ENCODE data around the gene EXD3.
"Not testable (repeated sequence)": the region's sequence is repeated elsewhere in the genome, so short reads cannot be mapped to it uniquely, and the experiment has no call there.

EXD3 gene

DNA sequence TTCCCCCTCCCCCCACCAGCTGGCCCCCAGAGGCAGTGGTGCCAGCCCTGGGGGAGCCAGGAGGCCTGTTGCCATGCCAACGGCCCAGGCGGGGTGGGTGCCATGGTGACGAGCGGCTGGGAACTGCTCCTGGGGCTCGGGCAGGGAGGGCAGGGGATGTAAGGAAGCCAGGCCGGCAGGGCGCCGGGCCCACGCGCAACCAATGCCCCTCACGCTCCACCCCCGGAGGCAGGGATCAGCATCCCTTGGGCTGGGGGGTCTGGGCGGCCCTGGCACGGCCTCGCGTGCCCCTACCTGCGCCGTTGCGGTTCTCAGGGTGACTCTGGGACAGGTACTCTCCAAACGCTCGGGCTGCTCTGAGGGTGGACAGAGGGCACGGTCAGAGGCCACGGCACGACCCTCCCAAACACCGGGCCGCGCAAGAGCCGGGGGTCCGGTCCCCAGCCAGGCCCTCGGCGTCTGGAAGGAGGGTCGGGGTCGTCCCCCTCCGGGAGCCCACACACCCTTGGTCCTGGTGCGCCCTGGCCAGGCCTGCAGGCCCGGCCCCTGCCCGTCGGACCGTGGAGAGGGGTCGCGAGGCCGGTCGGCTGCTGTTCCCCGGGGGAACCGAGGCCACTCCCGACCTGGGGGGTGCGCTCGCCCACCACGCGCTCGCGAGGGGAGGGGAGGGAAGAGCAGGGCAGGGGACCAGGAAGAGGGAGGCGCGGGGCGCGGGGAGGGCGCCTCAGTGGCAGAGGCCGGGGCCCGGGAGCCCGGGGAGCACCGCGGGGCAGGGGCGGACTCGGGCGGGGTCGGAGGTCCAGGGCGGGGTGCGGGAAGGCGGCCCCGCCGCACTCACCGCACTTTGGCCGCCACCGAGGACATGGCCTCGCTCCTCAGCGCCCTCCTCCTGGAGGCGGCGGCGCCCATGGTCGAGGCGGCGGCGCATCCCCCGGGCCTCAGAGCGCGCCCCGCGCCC, 35.5 kb upstream of the EXD3 start:
- DNase-seq (ENCODE audit: low read depth in 2 of 2) = no peak

GRCh38 chr9:137457406-137458193, 34.6 kb upstream of the EXD3 start:
- DNase-seq (ENCODE audit: low read depth in 2 of 2) = no peak

DNA sequence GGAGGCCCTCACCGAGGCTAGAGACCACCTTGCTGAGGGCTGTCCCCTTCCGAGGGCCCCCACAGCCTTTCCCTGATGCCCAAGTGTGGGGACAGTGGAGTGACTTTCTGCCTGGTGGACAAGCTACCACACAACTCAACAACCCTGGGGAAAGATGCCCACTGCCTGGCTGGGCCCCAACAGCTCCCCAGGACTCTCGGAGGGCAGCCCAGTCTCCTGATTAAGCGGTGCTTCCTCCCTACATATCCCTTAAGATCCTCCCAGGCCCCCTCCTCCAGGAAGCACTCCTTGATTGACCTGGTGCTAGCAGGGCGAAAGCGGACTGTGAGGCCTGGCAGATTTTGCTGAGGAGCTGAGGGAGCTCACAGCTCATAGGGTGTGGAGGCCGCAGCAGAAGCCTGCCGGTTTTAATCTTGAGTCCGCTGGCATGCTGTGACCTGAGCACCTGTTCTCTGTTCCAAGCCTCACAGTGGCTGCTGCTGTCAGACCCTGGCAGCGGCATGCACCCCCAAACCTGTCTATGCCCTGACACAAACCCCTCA, 34.0 kb upstream of the EXD3 start:
- DNase-seq (ENCODE audit: low read depth in 2 of 2) = no peak

DNA sequence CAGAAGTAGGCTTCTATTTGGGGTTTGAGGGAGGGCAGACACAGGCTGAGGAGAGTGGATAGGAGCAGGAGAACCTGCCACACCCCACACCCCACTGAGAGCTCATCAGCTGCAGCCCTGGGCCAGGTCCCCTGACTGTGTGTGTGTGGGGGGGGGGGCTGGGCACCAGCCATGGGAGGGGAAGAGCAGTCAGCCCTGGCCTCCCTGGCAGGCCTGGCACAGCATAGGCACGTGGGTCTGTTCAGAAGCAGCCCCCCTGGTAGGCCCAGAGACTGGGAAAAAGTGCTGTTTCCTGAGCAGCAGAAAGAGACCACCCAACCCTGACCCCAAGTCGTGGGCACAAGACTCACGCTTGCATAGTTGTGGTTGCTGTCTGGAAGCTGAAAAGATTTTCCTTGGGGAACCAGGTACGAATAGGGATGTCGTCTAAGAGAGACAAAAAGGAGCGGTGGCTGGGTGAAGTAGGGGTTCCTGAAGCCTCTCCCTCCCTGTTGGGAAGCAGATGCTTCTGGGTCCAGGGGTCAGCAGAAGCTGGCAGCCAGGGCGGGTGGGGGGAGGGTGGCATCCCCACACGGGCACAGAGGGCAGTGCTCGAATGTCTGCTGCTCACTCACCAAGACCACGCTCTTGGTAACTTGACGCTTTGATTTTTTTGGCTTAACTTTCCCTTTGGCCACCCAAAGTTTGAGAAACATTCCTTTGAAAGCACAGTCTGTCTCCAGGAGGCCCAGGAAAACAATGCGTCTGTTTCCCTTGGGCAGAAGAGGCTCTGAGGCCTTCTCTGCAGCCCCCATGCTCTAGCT, 33.3 kb upstream of the EXD3 start:
- no peak for DNase-seq (ENCODE audit: low read depth in 2 of 2)

DNA sequence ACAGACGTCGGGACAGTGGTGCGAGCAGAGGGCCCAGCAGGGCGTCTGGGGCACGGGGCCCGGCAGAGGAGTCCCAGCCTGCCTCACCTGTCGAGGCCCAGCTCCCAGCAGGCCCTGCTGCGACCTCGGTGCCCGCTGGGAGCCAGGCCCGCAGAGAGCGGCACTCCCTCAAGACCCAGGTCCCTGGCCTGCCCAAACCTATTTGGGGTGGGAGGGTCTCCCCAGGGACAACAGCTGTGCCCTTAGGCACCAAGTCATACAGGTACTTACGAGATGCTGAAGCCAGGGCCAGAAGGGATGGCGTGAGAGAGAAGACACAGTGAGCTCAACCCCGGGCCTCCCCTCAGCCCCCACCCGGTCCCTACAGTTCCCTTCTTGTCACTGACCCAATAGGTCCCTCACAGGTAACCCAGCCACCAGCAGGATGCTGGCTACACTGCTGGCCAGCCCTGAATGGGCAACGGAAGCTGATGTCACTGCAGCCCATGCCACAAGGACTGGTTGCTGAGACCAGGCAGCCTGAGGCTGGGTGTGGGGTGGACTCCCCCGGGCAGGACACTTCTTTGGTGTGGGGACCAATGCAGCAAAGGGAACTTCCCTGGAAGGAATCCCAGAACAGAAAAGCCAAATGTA, 32.5 kb upstream of the EXD3 start:
- no peak for DNase-seq (ENCODE audit: low read depth in 2 of 2)

- DNase-seq (ENCODE audit: low read depth in 2 of 2) = no peak
These were observed 31.8 kb upstream of the EXD3 start for GRCh38 chr9:137454597-137455358.

DNA sequence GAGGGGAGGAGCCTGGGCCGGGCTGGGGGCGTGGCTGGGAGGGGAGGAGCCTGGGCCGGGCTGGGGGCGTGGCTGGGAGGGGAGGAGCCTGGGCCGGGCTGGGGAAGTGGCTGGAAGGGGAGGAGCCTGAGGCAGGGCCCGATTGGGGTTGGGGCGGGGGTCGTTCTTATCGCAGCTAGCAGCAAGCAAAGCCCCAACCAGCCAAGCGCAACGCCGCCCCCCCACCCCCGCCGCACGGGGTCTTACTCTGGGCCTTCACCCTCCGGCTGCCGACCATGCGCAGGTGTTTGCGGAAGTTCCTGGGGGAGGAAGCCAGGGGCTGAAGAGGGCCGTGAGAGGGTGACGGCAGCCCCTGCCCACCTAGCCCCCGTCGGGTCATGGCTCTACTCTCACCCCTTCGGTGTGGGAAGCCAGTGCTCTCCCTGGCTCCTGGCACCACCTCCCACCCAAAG, 31.2 kb upstream of the EXD3 start:
- no peak for DNase-seq (ENCODE audit: low read depth in 2 of 2)

DNA sequence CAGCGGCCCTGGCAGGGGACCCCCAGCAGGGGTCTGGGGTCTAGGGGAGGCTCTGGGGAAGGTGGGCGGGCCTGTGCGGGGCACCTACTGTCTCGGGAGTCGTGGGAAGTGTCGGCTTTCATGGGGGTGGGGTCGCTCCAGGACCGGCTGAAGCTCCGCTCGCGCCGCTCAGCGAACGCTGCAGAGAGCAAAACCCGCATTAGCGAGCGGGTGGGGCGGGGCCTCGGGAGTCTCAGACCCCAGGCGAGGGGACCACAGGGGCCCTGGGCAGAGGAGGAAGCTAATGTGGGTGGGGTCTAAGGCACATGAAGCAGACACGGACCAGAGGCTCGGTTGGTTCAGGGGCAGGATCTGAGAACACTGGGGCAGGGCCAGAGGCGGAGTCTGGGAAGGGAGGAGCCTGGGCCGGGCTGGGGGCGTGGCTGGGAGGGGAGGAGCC, 30.7 kb upstream of the EXD3 start:
- peak in 1 of 2 donors; percentile 21 for DNase-seq (ENCODE audit: low read depth in 2 of 2)

DNA sequence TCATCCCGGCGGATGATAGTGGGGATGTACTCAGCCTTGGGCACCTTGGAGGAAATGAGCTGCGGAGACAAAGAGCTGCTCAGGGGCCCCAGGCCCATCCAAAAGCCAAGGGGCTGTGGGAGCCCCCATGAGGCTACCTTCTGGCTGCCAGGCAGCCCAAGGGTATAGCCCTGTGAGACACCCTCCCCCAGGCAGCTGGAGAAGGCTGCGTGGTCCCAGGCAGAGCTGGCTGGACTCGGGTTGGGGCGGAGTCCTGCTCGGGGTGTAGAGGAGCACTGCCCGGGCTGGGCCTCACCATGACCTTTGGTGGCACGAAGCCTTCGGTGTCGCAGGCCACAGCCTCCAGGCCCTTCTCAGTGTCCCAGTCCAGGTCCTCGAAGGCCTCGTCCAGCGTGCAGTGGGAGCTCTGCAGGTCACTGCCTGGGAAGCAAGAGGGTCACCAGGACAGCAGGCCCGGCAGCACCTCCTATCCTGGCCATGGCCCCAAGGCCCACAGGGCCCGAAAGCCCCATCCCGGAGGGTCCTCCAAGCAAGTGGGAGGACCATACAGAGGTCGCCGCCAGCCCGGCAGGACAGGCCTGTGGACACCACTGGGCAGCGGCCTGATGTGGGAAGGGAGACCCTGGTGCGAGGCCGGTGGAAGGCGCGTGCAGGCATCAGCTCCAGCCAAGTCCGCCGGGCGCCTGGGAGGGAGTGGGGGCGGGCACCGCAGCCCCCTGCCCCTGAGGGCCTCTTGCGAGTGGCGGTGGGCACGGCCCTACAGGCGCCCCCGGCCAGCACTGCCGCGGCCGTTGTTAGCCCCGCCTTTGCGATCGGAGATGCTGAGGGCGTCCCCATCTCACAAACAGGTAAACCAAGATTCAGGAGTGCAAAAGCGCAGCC, 30.0 kb upstream of the EXD3 start:
- DNase-seq (ENCODE audit: low read depth in 2 of 2) = no peak

DNA sequence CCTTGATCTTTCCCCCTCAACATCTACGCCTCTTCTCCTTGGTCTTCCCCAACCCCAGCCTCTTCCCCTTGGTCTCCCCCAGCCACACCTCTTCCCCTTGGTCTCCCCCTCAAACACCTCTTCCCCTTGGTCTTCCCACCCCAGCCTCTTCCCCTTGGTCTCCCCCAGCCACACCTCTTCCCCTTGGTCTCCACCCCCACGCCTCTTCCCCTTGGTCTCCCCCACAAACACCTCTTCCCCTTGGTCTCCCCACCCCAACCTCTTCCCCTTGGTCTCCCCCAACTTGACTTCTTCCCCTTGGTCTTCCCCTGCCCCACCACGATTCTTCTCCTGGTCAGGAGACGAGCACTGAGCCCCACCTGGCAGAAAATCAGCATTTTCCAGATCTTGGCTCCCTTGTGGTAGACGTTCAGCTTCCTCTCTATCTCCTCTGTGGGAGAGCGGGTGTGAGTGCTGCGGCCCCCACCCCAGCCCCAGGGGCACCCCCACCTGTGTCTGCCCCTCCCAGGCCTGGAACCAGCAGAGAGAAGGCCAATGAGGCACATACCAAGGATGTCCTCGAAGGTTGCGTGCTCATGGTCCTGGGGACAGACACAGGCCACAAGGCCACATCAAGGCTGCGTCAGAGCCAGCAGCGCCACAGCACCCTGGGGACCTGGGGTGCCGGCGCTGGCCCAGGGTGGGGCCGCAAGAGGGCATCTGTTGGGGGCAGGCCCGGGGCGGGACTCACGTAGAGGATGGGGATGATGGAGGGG, 29.2 kb upstream of the EXD3 start:
- DNase-seq (ENCODE audit: low read depth in 2 of 2) = no peak

DNA sequence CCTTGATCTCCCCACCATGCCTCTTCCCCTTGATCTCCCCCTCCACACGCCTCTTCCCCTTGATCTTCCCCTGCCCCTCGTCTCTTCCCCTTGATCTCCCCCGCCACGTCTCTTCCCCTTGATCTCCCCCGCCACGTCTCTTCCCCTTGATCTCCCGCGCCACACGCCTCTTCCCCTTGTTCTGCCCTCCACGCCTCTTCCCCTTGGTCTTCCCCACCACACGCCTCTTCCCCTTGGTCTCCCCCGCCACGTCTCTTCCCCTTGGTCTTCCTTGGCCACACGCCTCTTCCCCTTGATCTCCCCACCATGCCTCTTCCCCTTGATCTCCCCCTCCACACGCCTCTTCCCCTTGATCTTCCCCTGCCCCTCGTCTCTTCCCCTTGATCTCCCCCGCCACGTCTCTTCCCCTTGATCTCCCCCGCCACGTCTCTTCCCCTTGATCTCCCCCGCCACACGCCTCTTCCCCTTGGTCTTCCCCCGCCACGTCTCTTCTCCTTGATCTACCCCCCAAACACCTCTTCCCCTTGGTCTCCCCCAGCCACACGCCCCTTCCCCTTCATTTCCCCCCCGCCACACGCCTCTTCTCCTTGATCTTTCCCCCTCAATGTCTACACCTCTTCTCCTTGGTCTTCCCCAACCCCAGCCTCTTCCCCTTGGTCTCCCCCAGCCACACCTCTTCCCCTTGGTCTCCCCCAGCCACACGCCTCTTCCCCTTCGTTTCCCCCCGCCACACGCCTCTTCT, 28.5 kb upstream of the EXD3 start:
- DNase-seq (ENCODE audit: low read depth in 2 of 2) = not testable (repeated sequence)

- peak; percentile 55 for DNase-seq (ENCODE audit: low read depth in 2 of 2)
These were observed 27.7 kb upstream of the EXD3 start for GRCh38 chr9:137450539-137451222.

DNA sequence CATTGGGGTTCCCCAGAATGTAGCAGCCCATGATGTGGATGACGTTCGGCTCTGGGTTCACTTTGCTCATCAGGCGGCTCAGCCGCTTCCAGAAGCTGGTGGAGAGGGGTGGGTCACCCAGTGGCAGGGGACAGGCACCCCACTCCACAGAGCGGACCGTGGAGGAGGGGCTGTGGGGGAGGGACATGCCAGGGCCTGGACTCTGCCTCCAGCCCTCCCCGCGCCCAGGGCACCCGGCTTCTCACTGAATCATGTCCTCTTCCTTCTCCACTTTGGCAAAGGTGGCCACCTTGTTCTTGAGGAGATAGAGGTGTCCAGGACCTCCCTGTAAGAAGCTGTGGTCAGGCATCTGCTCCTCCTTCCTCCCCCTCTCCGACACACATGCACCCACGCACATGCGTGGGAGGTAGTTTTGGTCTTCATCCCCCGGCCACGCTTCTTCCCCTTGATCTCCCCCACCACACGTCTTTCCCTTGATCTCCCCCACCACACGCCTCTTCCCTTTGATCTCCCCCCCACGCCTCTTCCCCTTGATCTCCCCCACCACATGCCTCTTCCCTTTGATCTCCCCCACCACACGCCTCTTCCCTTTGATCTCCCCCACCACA, 27.1 kb upstream of the EXD3 start:
- peak; percentile 67 to 74 for DNase-seq (ENCODE audit: low read depth in 2 of 2)

GRCh38 chr9:137449081-137449844, 26.3 kb upstream of the EXD3 start:
- DNase-seq (ENCODE audit: low read depth in 2 of 2) = no peak

GRCh38 chr9:137448602-137448962, 25.6 kb upstream of the EXD3 start:
- no peak for DNase-seq (ENCODE audit: low read depth in 2 of 2)

Measured in stimulated activated CD8-positive, alpha-beta memory T cell treated with anti-CD3 and anti-CD28 coated beads, Interleukin-7, amount 100 ng/mL, for 4 hours (primary cell).